ENCODE data around the gene PASK. TPM values are rescaled to one million over a fixed set of nuclear protein-coding genes. Genes with fewer than 3 reads are reported as not detected.

Gene PASK
- total and polyA plus RNA-seq, 3 donors from 2014 or later: 48.6 to 57.6 (median 54.0) TPM

GRCh38 chr2:241177526-241178334, 28.5 kb upstream of the PASK start:
- H3K4me3 ChIP-seq: no peak overlapping the region
- TF ChIP-seq CTCF (IDR thresholded peaks at IDR 0.05) (no peak), POLR2A (IDR thresholded peaks at IDR 0.05) (no peak)
- intact Hi-C loops (cut with DNase I; ENCODE audit: low total_unique reads): no loop called here
- no peaks in the 10 kb centered on the region for H3K27me3 ChIP-seq
- no peaks in the 10 kb centered on the region for H3K4me1 ChIP-seq
- no peaks in the 10 kb centered on the region for H3K9me3 ChIP-seq
- no peak for DNase-seq
- H3K36me3 ChIP-seq (ENCODE audit: low read depth, missing control alignments): no peaks in the 10 kb centered on the region
- 95 to 97% methylated on average over 11 to 12 of the region's 12 CpGs for WGBS, 2 donors
- H3K27ac ChIP-seq: no peak overlapping the region

- Histone ChIP-seq H3K27me3 (no peaks in the 10 kb centered on the region), H3K4me3 (no peak overlapping the region), H3K9me3 (no peaks in the 10 kb centered on the region), H3K36me3 (ENCODE audit: low read depth, missing control alignments) (no peaks in the 10 kb centered on the region), H3K27ac (no peak overlapping the region), H3K4me1 (no peaks in the 10 kb centered on the region)
- TF ChIP-seq CTCF (IDR thresholded peaks at IDR 0.05) (no peak), POLR2A (IDR thresholded peaks at IDR 0.05) (no peak)
- no peak for DNase-seq
- intact Hi-C loops (cut with DNase I; ENCODE audit: low total_unique reads): no loop called here
- WGBS, 2 donors: 92 to 100% methylated on average over 2 of the region's 2 CpGs
These were observed 24.3 kb upstream of the PASK start for GRCh38 chr2:241173557-241173956.

- no peaks in the 10 kb centered on the region for H3K4me1 ChIP-seq
- WGBS, 2 donors: 94 to 96% methylated on average over 13 to 15 of the region's 15 CpGs
- H3K27ac ChIP-seq: no peak overlapping the region
- intact Hi-C loops (cut with DNase I; ENCODE audit: low total_unique reads): loop anchor here (2.0 kb wide), 1 partner anchor 40 kb away; no protein-coding TSS in a partner anchor
- no peak for DNase-seq
- H3K9me3 ChIP-seq: no peaks in the 10 kb centered on the region
- no peak overlapping the region for H3K4me3 ChIP-seq
- H3K27me3 ChIP-seq: no peaks in the 10 kb centered on the region
- no peak for TF ChIP-seq POLR2A (IDR thresholded peaks at IDR 0.05)
- no peak for TF ChIP-seq CTCF (IDR thresholded peaks at IDR 0.05)
- H3K36me3 ChIP-seq (ENCODE audit: low read depth, missing control alignments): no peaks in the 10 kb centered on the region
These were observed 19.1 kb upstream of the PASK start for GRCh38 chr2:241168366-241168765.

GRCh38 chr2:241163601-241164118, 14.4 kb upstream of the PASK start:
- Histone ChIP-seq H3K36me3 (ENCODE audit: low read depth, missing control alignments) (no peaks in the 10 kb centered on the region), H3K4me3 (no peak overlapping the region), H3K27me3 (no peaks in the 10 kb centered on the region), H3K9me3 (no peaks in the 10 kb centered on the region), H3K27ac (no peak overlapping the region), H3K4me1 (peaks cover 7% of the 10 kb centered on the region)
- intact Hi-C loops (cut with DNase I; ENCODE audit: low total_unique reads): no loop called here
- 78 to 86% methylated on average over 3 of the region's 3 CpGs for WGBS, 2 donors
- DNase-seq: no peak
- TF ChIP-seq CTCF (IDR thresholded peaks at IDR 0.05) (no peak), POLR2A (IDR thresholded peaks at IDR 0.05) (no peak)

All from testis (tissue), 3 donors.